ENCODE results near the gene SPSB4.

GRCh38 chr3:141073580-141073979, 22.4 kb downstream of the SPSB4 start:
- TF ChIP-seq CTCF (IDR thresholded peaks at IDR 0.05; ENCODE audit: insufficient read depth, low read length, poor library complexity, severe bottlenecking) (no peak), EZH2phosphoT487 (conservative IDR thresholded peaks at IDR 0.05; ENCODE audit: low read length) (no peak)
